Lower lobe of right lung (tissue), 2 donors: Measurements from ENCODE around the gene PLCL1. TPM values are rescaled to one million over a fixed set of nuclear protein-coding genes. Genes with fewer than 3 reads are reported as not detected.

Experiments used
- ATAC-seq, 2 donors: fragments of 200-7000 bp; cut with Tn5 transposase; one replicate each; pipeline ENCODE4 v1.9.1; 2020 to 2022; ENCODE audit warnings: mild to moderate bottlenecking in 2 of 2, moderate library complexity in 2 of 2
- DNase-seq: peaks from one replicate; pipeline ENCODE4 v3.0.0-alpha.2; 2020
- H3K27ac ChIP-seq: fragments of 200-600 bp; one replicate; pipeline ENCODE4 v1.8.0; 2022
- H3K27me3 ChIP-seq: fragments of 200-600 bp; one replicate; pipeline ENCODE4 v1.8.0; 2022; ENCODE audit warnings: low read depth
- H3K36me3 ChIP-seq: fragments of 200-600 bp; one replicate; pipeline ENCODE4 v1.8.0; 2022; ENCODE audit warnings: mild to moderate bottlenecking
- H3K4me1 ChIP-seq: fragments of 200-600 bp; one replicate; pipeline ENCODE4 v1.8.0; 2022
- H3K4me3 ChIP-seq: fragments of 200-600 bp; one replicate; pipeline ENCODE4 v1.8.0; 2022; ENCODE audit warnings: mild to moderate bottlenecking
- H3K9me3 ChIP-seq: fragments of 200-600 bp; one replicate; pipeline ENCODE4 v1.8.0; 2022
- CTCF ChIP-seq: fragments of 200-600 bp; IDR thresholded peaks from one replicate; pipeline ENCODE4 v1.8.0; 2022; ENCODE audit warnings: antibody characterized with exemption, mild to moderate bottlenecking
- intact Hi-C: fragments of 100-400 bp; cut with DNase I; formaldehyde crosslinking; loops from one replicate; pipeline ENCODE4 v1.11.0; 2022
- total RNA-seq: library from RNA; stranded (reverse); fragmentation: NEBNext Ultra II Directional; extraction: Animal tissue kit (Norgen Biotek cat#: 25700); gene quantifications from one replicate; pipeline ENCODE4 v1.2.1, GENCODE V29; 2021
- donor health status: DM: no; HTN: yes; CAD: no; lungs with severe emphysema.

PLCL1 gene
- total RNA-seq, 1 donor from 2014 or later, result 6.3 TPM

GRCh38 chr2:197878792-197879191 is 74.4 kb downstream of the PLCL1 start:
- TF ChIP-seq CTCF, result no peak
- Histone ChIP-seq H3K27me3 (no peaks in the 10 kb centered on the region), H3K36me3 (no peaks in the 10 kb centered on the region), H3K27ac (no peak overlapping the region), H3K4me1 (no peaks in the 10 kb centered on the region), H3K9me3 (no peaks in the 10 kb centered on the region), H3K4me3 (no peak overlapping the region)
- intact Hi-C loops, result no loop called here
- no peak for DNase-seq
- no peak for ATAC-seq

- no peaks in the 10 kb centered on the region for H3K4me1 ChIP-seq
- no peak for TF ChIP-seq CTCF
- no peaks in the 10 kb centered on the region for H3K27me3 ChIP-seq
- DNase-seq, result no peak
- no peaks in the 10 kb centered on the region for H3K9me3 ChIP-seq
- no peak overlapping the region for H3K27ac ChIP-seq
- ATAC-seq, result no peak
- no peak overlapping the region for H3K4me3 ChIP-seq
- intact Hi-C loops, result no loop called here
- no peaks in the 10 kb centered on the region for H3K36me3 ChIP-seq
These were observed 75.5 kb downstream of the PLCL1 start for GRCh38 chr2:197879812-197880408.

GRCh38 chr2:197883354-197884032 is 79.1 kb downstream of the PLCL1 start:
- no peak for TF ChIP-seq CTCF
- intact Hi-C loops, result no loop called here
- Histone ChIP-seq H3K4me3 (no peak overlapping the region), H3K9me3 (no peaks in the 10 kb centered on the region), H3K36me3 (no peaks in the 10 kb centered on the region), H3K27ac (no peak overlapping the region), H3K27me3 (no peaks in the 10 kb centered on the region), H3K4me1 (no peaks in the 10 kb centered on the region)
- no peak for DNase-seq
- ATAC-seq, result no peak

GRCh38 chr2:197884252-197884651 is 79.9 kb downstream of the PLCL1 start:
- H3K4me1 ChIP-seq, result no peaks in the 10 kb centered on the region
- DNase-seq (no peak), ATAC-seq (no peak)
- TF ChIP-seq CTCF, result no peak
- no peaks in the 10 kb centered on the region for H3K27me3 ChIP-seq
- no peaks in the 10 kb centered on the region for H3K9me3 ChIP-seq
- intact Hi-C loops, result no loop called here
- H3K36me3 ChIP-seq, result no peaks in the 10 kb centered on the region
- no peak overlapping the region for H3K4me3 ChIP-seq
- H3K27ac ChIP-seq, result no peak overlapping the region

- intact Hi-C loops, result no loop called here
- Histone ChIP-seq H3K36me3 (no peaks in the 10 kb centered on the region), H3K4me3 (no peak overlapping the region), H3K27ac (no peak overlapping the region), H3K27me3 (no peaks in the 10 kb centered on the region), H3K4me1 (peaks cover 7% of the 10 kb centered on the region), H3K9me3 (no peaks in the 10 kb centered on the region)
- ATAC-seq (no peak), DNase-seq (no peak)
- TF ChIP-seq CTCF, result no peak
These were observed 80.7 kb downstream of the PLCL1 start for GRCh38 chr2:197885126-197885525.
